ENCODE measurements around the gene GARRE1. TPM values are rescaled to one million over a fixed set of nuclear protein-coding genes. Genes with fewer than 3 reads are reported as not detected.

Gene GARRE1
- total RNA-seq, 1 donor from 2014 or later: 6.1 TPM

DNA sequence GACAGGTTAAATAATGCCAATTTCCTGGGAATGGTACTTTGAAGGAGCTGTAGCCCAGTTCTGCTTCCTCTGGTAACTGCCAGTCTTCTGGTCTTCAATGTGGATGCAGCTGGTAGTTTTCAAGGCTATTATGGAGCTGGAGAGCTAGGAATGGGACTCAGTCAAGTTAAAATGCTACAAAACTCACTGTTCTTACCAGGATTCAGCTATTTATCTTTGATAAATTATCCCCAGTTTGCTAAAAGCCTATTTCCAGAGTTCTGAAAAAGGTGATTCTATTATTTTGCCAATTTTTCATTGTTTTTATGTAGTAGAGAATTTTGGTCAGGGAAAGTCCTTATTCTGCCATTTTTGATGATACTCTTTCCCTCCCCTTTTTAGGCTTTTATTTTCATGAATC is 40.7 kb downstream of the GARRE1 start:
- no peak overlapping the region for H3K4me3 ChIP-seq (ENCODE audit: low read depth, low read length)
- no peaks in the 10 kb centered on the region for H3K27me3 ChIP-seq (ENCODE audit: control insufficient read depth, insufficient read depth, low read length)
- DNase-seq (ENCODE audit: low read depth) (no peak), FAIRE-seq (no peak)
- no peaks in the 10 kb centered on the region for H3K36me3 ChIP-seq (ENCODE audit: control insufficient read depth, insufficient read depth, low read length)
- no peak for TF ChIP-seq CTCF (IDR thresholded peaks at IDR 0.05; ENCODE audit: insufficient read depth, low read length, severe bottlenecking)

GRCh38 chr19:34298891-34299520 is 44.7 kb downstream of the GARRE1 start:
- TF ChIP-seq CTCF (IDR thresholded peaks at IDR 0.05; ENCODE audit: insufficient read depth, low read length, severe bottlenecking): no peak
- no peak for DNase-seq (ENCODE audit: low read depth)
- Histone ChIP-seq H3K27me3 (ENCODE audit: control insufficient read depth, insufficient read depth, low read length) (no peaks in the 10 kb centered on the region), H3K4me3 (ENCODE audit: low read depth, low read length) (no peak overlapping the region), H3K36me3 (ENCODE audit: control insufficient read depth, insufficient read depth, low read length) (peaks cover 3% of the 10 kb centered on the region)
- FAIRE-seq: no peak

- no peak for TF ChIP-seq CTCF (IDR thresholded peaks at IDR 0.05; ENCODE audit: insufficient read depth, low read length, severe bottlenecking)
- Histone ChIP-seq H3K36me3 (ENCODE audit: control insufficient read depth, insufficient read depth, low read length) (peaks cover 3% of the 10 kb centered on the region), H3K4me3 (ENCODE audit: low read depth, low read length) (no peak overlapping the region), H3K27me3 (ENCODE audit: control insufficient read depth, insufficient read depth, low read length) (no peaks in the 10 kb centered on the region)
- DNase-seq (ENCODE audit: low read depth) (no peak), FAIRE-seq (no peak)
Measured at GRCh38 chr19:34299576-34299975, 45.2 kb downstream of the GARRE1 start.

GRCh38 chr19:34300380-34300779 is 46.0 kb downstream of the GARRE1 start:
- no peak for DNase-seq (ENCODE audit: low read depth)

GRCh38 chr19:34300962-34301361 is 46.6 kb downstream of the GARRE1 start:
- no peak for TF ChIP-seq CTCF (IDR thresholded peaks at IDR 0.05; ENCODE audit: insufficient read depth, low read length, severe bottlenecking)
- FAIRE-seq (no peak), DNase-seq (ENCODE audit: low read depth) (no peak)
- no peaks in the 10 kb centered on the region for H3K27me3 ChIP-seq (ENCODE audit: control insufficient read depth, insufficient read depth, low read length)
- peaks cover 3% of the 10 kb centered on the region for H3K36me3 ChIP-seq (ENCODE audit: control insufficient read depth, insufficient read depth, low read length)
- no peak overlapping the region for H3K4me3 ChIP-seq (ENCODE audit: low read depth, low read length)

More at GRCh38 chr19:34300380-34300779, 46.0 kb downstream of the GARRE1 start:
- no peak for FAIRE-seq
- peaks cover 3% of the 10 kb centered on the region for H3K36me3 ChIP-seq (ENCODE audit: control insufficient read depth, insufficient read depth, low read length)
- TF ChIP-seq CTCF (IDR thresholded peaks at IDR 0.05; ENCODE audit: insufficient read depth, low read length, severe bottlenecking): no peak
- no peaks in the 10 kb centered on the region for H3K27me3 ChIP-seq (ENCODE audit: control insufficient read depth, insufficient read depth, low read length)
- no peak overlapping the region for H3K4me3 ChIP-seq (ENCODE audit: low read depth, low read length)

Other genes starting within 250 kb of the GARRE1 start
- 86.1 and 142 TPM in 2 replicates for gene LSM14A, start 82.0 kb upstream of the GARRE1 start, total RNA-seq
- 125 and 130 TPM in 2 replicates for gene GPI, start 110.6 kb downstream of the GARRE1 start, total RNA-seq
- gene PDCD2L, start 149.8 kb downstream of the GARRE1 start, total RNA-seq: 12.9 and 24.5 TPM in 2 replicates
- gene UBA2, start 173.8 kb downstream of the GARRE1 start, total RNA-seq: 128 and 173 TPM in 2 replicates
- gene WTIP, start 227.2 kb downstream of the GARRE1 start, total RNA-seq: 40.3 and 43.9 TPM in 2 replicates

Measured in bronchial epithelial cell (primary cell).